Gastroesophageal sphincter (tissue), 3 donors: Measurements from ENCODE around the gene INO80.

Experiments
- EP300 ChIP-seq: sonication (generic); formaldehyde crosslinking; IDR thresholded peaks from one replicate; pipeline ENCODE4 v1.6.1; 2017; ENCODE audit warnings: antibody characterized with exemption, mild to moderate bottlenecking
- POLR2A ChIP-seq, 2 donors: fragments of 450-650 bp; IDR thresholded peaks; one replicate each; pipeline ENCODE4 v1.6.1; 2017; ENCODE audit warnings: antibody characterized with exemption in 2 of 2, mild to moderate bottlenecking in 2 of 2, moderate library complexity in 1 of 2
- TF ChIP-seq, protein P1 (sequence below), 4 experiments: fragments of 200-600 bp in 2 of 4; fragments of 450-650 bp in 2 of 4; sonication (generic) in 1 of 4; IDR thresholded peaks; one replicate each; pipeline ENCODE4 v1.5.1; 2017 to 2019; ENCODE audit warnings: antibody characterized with exemption in 4 of 4, mild to moderate bottlenecking in 2 of 4, moderate library complexity in 2 of 4

DNA sequence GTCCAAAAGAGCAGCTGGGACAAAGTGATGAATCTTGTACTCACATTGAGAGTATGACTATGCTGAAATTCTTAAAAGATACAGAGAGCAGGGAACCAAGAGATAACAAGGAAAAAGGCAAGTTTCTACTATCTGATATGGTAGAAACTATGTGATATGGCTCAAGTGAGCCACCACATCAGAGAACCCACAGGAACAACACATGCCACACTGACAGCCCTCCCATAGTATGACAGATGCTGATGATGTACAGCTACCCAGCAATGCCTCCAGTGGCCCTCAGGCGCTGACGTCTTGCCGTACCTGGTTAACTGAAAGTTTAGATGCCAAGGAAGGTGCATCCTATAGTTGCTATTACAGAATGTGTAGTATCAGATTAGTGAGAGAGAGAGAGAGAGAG is 120.4 kb downstream of the INO80 start:
- TF ChIP-seq POLR2A (IDR thresholded peaks at IDR 0.05) (no peak), EP300 (no peak)
- TF ChIP-seq, protein P1, sequence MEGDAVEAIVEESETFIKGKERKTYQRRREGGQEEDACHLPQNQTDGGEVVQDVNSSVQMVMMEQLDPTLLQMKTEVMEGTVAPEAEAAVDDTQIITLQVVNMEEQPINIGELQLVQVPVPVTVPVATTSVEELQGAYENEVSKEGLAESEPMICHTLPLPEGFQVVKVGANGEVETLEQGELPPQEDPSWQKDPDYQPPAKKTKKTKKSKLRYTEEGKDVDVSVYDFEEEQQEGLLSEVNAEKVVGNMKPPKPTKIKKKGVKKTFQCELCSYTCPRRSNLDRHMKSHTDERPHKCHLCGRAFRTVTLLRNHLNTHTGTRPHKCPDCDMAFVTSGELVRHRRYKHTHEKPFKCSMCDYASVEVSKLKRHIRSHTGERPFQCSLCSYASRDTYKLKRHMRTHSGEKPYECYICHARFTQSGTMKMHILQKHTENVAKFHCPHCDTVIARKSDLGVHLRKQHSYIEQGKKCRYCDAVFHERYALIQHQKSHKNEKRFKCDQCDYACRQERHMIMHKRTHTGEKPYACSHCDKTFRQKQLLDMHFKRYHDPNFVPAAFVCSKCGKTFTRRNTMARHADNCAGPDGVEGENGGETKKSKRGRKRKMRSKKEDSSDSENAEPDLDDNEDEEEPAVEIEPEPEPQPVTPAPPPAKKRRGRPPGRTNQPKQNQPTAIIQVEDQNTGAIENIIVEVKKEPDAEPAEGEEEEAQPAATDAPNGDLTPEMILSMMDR (IDR thresholded peaks at IDR 0.05) = no peak
